Measurements from ENCODE around the gene RFX1.

The RFX1 gene

DNA sequence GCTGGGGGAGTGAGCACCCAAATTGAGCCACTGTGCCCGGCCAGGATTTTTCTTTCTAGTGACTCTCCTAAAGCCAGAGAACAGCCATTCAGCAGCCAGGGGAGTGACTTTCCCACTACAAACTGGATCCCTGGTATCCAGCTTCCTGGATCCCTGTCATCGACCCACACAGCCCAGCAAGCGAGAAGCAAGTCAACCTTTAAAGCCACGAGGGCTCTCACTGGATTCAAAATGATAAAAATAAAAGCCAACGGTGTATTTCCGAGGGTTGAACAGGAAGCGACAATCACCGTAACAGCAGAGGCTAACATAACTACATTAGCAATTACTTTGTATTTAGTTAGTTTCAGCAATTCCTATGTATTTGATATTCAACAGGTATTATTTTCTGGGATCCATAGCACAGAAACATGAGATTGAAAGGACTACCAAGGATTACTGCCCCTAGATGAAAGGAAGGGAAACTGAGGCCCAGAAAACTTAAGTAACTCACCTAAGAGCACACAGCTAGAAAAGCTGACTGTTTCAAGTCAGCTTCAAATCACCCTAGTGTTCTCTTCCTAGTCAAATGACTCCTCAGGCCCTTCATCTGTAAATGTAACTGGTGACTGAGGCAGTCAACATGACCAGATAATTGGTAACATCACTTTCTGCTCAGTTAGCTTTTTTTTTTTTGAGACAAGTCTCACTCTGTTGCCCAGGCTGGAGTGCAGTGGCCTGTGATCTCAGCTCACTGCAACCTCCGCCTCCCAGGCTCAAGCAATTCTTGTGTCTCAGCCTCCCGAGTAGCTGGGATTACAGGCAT lies 2.7 kb downstream of the RFX1 start:
- no peak for TF ChIP-seq CTCF (IDR thresholded peaks at IDR 0.05; ENCODE audit: borderline replicate concordance, control extremely low read depth, extremely low read depth, insufficient read depth, missing control alignments)
- DNase-seq (ENCODE audit: low spot score) = no peak
- in situ Hi-C loops (cut with MboI; ENCODE audit: low sequenced_read_pairs, unreplicated experiment) = no loop called here

GRCh38 chr19:14002571-14003250 lies 3.4 kb downstream of the RFX1 start:
- no peak for TF ChIP-seq CTCF (IDR thresholded peaks at IDR 0.05; ENCODE audit: borderline replicate concordance, control extremely low read depth, extremely low read depth, insufficient read depth, missing control alignments)
- peak; percentile 36 for DNase-seq (ENCODE audit: low spot score)
- in situ Hi-C loops (cut with MboI; ENCODE audit: low sequenced_read_pairs, unreplicated experiment) = no loop called here

- no peak for TF ChIP-seq CTCF (IDR thresholded peaks at IDR 0.05; ENCODE audit: borderline replicate concordance, control extremely low read depth, extremely low read depth, insufficient read depth, missing control alignments)
- in situ Hi-C loops (cut with MboI; ENCODE audit: low sequenced_read_pairs, unreplicated experiment) = no loop called here
- DNase-seq (ENCODE audit: low spot score) = no peak
Measured at GRCh38 chr19:14000691-14001375, 5.3 kb downstream of the RFX1 start.

GRCh38 chr19:13999085-13999484 lies 7.0 kb downstream of the RFX1 start:
- no peak for TF ChIP-seq CTCF (IDR thresholded peaks at IDR 0.05; ENCODE audit: borderline replicate concordance, control extremely low read depth, extremely low read depth, insufficient read depth, missing control alignments)
- in situ Hi-C loops (cut with MboI; ENCODE audit: low sequenced_read_pairs, unreplicated experiment) = no loop called here
- DNase-seq (ENCODE audit: low spot score) = no peak

- no peak for DNase-seq (ENCODE audit: low spot score)
- TF ChIP-seq CTCF (IDR thresholded peaks at IDR 0.05; ENCODE audit: borderline replicate concordance, control extremely low read depth, extremely low read depth, insufficient read depth, missing control alignments) = no peak
- in situ Hi-C loops (cut with MboI; ENCODE audit: low sequenced_read_pairs, unreplicated experiment) = no loop called here
Measured at GRCh38 chr19:13998426-13998825, 7.7 kb downstream of the RFX1 start.

DNA sequence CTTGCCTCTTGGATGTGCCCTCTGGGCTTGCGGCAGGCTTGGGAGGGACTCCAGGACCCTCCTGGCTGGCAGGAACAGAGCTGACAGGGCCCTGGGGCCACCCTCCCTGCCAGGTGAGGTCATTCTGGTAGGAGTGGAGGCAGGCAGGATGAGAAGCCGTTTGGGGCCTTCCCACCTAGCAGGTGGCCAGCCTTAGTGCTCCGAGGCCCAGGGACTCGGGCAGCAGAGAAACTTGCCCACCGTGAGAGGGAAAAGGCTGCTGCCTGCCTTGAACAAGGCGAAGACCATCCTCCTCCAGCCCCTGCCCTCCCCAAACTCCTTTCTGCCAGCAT lies 8.5 kb downstream of the RFX1 start:
- no peak for TF ChIP-seq CTCF (IDR thresholded peaks at IDR 0.05; ENCODE audit: borderline replicate concordance, control extremely low read depth, extremely low read depth, insufficient read depth, missing control alignments)
- in situ Hi-C loops (cut with MboI; ENCODE audit: low sequenced_read_pairs, unreplicated experiment) = no loop called here
- peak; percentile 7 for DNase-seq (ENCODE audit: low spot score)

Data from GM13976 (cell line).